Measurements from ENCODE around the gene SLC5A5.
"Not testable (repeated sequence)": the region's sequence is repeated elsewhere in the genome, so short reads cannot be mapped to it uniquely, and the experiment has no call there.

Gene SLC5A5

GRCh38 chr19:17919122-17919521 lies 47.4 kb downstream of the SLC5A5 start:
- not testable (repeated sequence) for DNase-seq (ENCODE audit: low read depth in 2 of 2)

GRCh38 chr19:17920527-17920926 lies 48.8 kb downstream of the SLC5A5 start:
- DNase-seq (ENCODE audit: low read depth in 2 of 2) = no peak

GRCh38 chr19:17922138-17922537 lies 50.4 kb downstream of the SLC5A5 start:
- no peak for DNase-seq (ENCODE audit: low read depth in 2 of 2)

- no peak for DNase-seq (ENCODE audit: low read depth in 2 of 2)
These were observed 54.3 kb downstream of the SLC5A5 start for GRCh38 chr19:17926044-17926443.

- no peak for DNase-seq (ENCODE audit: low read depth in 2 of 2)
These were observed 57.3 kb downstream of the SLC5A5 start for GRCh38 chr19:17929056-17929455.

GRCh38 chr19:17931532-17932191 lies 59.9 kb downstream of the SLC5A5 start:
- DNase-seq (ENCODE audit: low read depth in 2 of 2) = no peak

GRCh38 chr19:17932485-17933338 lies 61.0 kb downstream of the SLC5A5 start, which contains the start of gene CCDC124:
TSS of gene CCDC124 (plus strand) at chr19:17933015. CDS start at chr19:17936421, 3,406 bp downstream.
- peak; percentile 87 to 89 for DNase-seq (ENCODE audit: low read depth in 2 of 2)

- no peak for DNase-seq (ENCODE audit: low read depth in 2 of 2)
These were observed 61.8 kb downstream of the SLC5A5 start for GRCh38 chr19:17933414-17934129.

GRCh38 chr19:17936379-17936778 lies 64.6 kb downstream of the SLC5A5 start:
- no peak for DNase-seq (ENCODE audit: low read depth in 2 of 2)

- DNase-seq (ENCODE audit: low read depth in 2 of 2) = no peak
These were observed 65.7 kb downstream of the SLC5A5 start for GRCh38 chr19:17937371-17937900.

GRCh38 chr19:17938092-17938845 lies 66.5 kb downstream of the SLC5A5 start:
- peak; percentile 68 to 76 for DNase-seq (ENCODE audit: low read depth in 2 of 2)

GRCh38 chr19:17942181-17942580 lies 70.4 kb downstream of the SLC5A5 start:
- no peak for DNase-seq (ENCODE audit: low read depth in 2 of 2)

- DNase-seq (ENCODE audit: low read depth in 2 of 2) = no peak
These were observed 71.0 kb downstream of the SLC5A5 start for GRCh38 chr19:17942582-17943273.

- DNase-seq (ENCODE audit: low read depth in 2 of 2) = no peak
These were observed 71.8 kb downstream of the SLC5A5 start for GRCh38 chr19:17943274-17944221.

- DNase-seq (ENCODE audit: low read depth in 2 of 2) = no peak
These were observed 72.6 kb downstream of the SLC5A5 start for GRCh38 chr19:17944301-17944700.

Data from stimulated activated CD8-positive, alpha-beta memory T cell treated with anti-CD3 and anti-CD28 coated beads, Interleukin-2, amount 100 ng/mL, for 48 hours (primary cell).